ENCODE results near the gene BRD7.
A peak's percentile ranks its signal among the peaks of the same experiment; 100 is the strongest.

BRD7 gene

DNA sequence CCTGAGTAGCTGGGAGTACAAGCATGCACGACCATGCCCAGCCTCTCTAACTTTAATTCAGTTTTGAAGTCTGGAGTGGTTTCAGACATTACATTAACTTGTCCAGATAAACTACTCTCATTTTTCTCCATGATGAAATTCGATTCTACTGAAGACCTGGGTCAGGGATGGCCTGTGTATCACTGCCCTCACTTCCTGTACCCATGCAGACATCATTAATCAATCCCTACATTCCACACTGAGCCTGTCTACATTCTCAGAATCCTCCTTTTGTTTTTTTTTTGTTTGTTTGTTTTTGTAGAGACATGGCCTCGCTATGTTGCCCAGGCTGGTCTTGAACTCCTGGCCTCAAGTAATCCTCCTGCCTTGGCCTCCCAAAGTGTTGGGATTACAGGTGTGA is 79.9 kb downstream of the BRD7 start:
- DNase-seq = no peak

DNA sequence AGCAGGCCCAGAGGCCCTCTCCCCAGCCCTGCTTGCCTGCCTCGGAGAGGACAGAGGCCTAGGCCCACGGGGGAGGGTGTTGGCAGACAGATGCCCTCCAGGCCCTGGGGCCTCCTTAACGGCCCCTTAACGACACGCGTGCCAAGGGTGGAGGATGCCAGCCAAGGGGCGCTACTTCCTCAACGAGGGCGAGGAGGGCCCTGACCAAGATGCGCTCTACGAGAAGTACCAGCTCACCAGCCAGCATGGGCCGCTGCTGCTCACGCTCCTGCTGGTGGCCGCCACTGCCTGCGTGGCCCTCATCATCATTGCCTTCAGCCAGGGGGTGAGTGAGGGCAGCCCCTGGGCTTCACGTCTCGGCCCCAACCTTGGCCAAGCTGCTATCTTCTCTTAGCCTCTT is 80.8 kb downstream of the BRD7 start:
- no peak for DNase-seq

DNA sequence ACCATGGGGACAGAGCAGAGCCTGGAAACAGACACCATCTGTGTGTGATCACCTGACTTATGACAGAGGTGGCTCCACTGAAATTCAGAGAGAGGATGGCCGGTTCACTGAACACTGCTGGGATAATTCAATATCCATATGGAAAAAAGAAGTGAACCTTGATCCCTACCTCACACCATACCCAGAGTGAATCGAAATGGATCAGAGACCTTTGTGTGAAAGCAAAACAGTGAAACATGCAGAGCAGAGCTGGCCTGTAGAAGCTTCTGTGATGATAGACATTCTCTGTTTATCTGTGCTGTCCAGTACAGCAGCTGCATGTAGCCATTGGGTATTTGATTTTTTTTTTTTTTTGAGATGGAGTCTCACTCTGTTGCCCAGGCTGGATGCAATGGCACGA is 82.1 kb downstream of the BRD7 start:
- no peak for DNase-seq

DNA sequence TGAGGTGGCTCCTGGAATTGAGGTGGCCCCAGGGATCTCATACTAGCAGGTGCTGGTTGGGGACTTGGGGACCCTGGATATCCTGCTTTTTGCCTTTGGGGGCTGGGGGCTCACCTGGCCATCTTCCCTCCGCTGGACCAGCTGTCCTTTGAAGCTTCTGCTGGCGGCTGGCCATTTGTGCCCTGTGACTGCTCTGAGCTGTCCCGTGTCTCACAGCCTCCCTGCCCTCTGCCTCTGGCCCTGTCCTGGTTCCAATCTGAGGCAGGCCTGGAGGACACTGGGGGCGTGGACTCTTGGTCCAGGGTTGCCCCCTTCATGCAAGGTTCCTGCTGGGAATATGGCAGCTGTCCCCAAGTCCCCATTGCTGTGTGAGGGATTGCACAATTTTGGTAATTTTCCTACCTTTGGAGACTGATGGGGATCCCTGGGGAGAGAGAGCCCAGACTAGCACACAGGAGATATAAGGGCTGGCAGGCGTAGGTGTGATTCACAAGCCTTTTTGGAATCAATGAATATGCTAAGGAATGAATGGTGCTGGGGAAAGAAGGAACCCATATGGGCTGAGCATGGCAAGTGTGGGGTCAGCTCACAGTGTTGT is 83.3 kb downstream of the BRD7 start:
- no peak for DNase-seq

DNA sequence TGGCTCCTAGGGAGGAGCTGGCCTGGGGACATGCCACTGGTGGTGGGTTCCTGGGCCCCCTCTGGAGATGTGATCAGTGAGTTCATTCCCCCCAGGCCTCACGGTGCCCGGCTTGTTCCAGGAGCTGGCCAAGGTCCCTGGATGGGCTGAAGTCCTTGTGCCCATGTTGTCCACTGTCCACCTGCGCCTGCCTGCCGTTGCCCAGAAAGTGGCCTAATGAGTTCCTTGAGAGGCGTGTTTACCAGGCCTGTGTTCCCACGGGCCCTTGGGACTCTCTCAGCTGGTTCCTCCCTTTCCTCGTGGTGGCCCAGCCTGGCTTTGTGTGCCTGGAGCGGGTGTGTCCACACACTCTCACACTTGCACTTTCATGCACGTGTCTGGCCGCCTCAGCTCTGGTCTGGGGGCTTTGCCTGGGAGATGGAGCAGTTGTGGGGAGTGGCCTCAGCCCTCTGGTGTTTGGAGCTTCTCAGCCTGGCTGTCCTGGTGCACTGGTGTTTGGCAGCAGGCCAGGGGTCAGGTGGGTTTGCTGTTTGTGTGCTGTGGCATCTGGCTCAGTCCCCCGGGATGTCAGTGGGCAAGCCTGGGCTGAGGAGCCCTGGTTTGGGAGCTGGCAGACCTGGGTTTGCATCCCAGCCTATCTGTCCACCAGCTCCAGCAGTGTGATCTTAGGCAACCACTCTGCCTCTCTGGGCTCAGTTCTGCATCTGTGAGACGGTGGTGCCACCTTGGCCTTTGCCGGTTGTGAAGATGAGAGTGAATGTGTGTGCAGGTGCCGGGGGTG is 84.5 kb downstream of the BRD7 start:
- peak; percentile 49 for DNase-seq

DNA sequence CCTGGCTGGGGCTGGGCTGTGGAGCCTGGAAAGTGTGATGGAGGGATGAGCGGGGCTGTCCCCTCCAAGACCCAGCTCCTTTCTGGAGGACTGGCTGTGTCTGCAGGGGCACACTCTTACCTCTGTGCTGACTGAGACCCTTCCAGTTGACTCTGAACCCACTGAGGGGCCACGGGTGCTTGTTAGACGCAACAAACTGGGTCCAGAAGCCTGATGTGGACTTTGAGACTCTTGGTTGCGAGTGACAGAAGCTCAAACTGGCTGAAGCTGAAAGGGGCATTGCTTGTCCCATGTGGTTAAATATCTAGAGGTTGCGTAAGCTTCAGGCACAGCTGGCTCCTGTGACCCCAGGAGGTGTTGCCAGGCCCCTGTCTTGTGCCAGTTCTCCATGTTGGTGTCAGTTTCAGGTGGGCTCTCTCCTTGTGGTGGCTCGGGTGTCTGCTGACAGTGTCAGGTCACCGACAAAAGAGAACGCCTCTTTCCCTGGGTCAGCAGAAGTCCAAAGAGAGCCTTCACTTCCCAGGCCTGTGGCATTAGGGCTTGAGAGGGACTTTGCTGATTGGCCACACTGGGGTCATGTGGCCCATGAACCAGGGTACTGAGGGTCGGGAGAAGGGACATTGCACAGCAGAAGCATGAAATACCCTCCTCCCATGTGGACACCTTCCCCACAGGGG is 85.7 kb downstream of the BRD7 start:
- DNase-seq = no peak

DNA sequence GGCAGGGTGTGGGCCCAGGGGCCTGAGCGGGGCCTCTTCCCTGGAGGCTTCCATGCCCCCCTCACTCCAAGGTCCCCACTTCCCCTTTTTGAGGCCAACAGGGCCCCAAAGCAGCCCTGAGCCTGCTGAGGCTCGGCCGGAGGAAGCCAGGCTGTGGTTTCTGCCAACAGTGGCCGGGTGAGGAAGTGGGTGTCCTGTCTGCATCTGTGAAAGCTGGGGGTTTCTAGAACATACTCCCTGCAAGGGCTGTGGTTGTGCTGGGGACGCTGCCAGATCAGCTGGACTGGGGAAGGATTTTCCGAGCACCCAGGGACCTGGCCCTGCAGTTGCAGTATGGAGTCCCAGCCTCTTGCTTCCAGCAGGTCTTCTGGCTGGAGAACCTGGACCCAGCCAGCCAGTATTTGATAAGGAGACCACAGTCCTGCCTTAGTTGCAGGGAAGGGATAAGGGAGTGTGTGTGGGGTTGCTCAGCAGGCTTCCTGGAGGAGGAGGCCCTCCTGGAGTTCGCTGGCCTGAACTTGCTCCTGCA is 86.7 kb downstream of the BRD7 start:
- peak; percentile 72 for DNase-seq

DNA sequence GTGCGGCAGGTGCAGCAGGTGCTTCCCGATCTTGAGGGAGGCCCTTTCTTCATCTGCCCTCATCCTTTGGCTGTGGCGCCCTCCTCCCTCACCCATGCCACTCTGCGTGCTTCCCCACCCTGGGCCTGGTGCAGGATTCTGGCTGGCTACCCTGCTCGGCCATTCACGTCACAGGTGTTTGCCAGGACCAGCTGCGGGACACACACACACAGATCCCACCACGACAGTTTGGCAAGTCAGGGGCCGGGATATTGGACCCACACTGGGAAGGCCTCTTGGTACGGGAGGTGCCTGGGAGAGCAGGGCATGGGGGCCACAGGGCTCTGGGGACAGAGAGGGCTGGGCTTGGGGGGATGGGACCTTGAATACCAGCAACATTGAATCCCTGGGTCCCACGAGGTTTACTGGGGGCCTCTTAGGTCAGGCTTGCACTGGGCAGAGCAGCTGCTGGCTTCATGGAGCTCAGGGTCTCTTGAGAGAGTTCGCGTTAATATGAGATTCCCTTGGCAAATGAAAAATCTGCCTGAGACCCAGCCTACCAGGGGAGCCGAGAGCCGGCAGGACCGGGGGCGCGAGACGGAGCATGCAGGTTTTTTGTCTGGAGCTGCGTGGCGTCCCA is 87.3 kb downstream of the BRD7 start:
- DNase-seq = no peak

DNA sequence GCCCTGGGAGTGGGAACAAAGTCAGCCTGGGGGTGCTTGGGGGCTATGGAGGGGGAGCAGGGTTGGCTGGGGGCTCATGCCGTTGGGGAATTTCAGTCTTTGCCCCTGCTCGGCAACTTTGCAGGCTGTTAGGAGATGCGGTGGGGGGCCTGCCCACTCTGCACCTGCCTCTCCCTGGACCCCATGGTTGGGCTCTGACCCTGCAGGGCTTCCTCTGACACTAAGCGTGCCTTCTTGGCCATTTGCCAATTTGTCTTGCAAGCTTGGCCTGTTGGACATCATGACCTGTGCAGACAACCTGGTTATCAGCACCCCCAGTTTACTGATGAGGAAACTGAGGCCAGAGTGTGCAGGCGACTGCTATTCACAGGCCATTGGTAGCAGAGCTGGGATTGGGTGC is 87.9 kb downstream of the BRD7 start:
- DNase-seq = no peak

DNA sequence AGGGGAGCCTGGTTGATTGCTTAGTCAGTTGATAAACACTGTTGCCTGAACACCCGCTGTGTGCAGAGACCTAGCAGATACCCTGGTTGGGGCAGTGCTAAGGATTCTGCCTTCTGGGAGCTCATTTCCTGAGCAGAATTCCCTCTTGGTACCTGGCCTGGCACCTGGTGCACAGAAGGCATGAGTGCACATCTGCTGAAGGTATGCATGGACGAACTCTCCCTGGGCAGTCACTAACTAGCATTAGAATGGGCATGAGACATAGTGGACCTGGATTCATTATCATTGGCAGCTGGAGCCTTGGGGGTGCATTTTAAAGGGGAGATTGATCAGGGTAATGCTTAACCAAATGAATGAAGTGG is 89.3 kb downstream of the BRD7 start:
- DNase-seq = no peak

DNA sequence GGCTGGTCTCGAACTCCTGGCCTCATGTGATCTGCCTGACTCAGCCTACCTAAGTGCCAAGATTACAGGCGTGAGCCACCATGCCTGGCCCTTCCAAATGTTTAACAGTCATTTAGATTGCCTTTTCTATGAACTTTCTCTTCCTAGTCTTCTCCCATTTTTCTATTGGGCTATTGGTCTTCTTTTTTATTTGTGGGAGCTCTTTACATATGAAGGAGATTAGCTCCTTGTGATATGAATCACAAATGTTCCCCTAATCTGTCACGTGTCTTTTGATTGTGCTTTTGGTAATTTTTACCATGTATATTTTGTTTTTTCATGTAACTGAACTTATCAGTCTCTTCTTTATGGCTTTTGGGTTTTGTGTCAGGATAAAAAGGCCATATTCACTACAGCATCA is 90.5 kb downstream of the BRD7 start:
- no peak for DNase-seq

DNA sequence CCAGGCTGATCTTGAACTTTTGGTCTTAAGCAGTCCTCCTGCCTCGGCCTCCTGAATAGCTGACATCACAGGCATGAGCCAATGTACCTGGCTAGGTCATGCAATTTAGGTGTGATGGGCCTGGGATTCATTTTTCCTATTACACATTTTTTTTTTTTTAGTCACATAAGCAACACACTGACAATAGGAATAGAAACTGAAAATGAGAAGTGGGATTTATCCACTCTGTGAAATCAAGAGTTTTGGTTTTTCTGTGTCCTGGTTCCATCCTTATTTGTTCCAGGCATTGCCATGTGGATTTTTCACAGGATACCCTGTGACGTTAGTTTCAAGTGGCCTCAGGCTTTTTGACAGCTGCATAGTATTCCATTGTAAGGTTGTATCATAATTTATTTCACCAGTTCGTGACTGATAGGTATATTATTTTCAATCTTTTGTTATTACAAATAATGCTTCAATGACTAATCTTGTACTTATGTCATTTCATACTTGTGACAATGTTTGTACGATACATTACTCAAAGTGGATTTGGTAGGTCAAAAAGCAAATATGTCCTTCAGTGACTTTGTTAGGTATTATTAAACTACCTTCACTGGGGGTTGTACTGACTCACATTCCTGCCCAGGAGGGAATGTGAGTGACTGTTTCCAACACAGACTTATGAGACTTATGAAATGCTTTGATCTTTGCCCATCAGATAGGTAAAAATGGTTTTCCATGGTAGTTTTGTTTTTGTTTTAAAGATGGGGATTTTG is 91.8 kb downstream of the BRD7 start:
- DNase-seq = peak; percentile 28

DNA sequence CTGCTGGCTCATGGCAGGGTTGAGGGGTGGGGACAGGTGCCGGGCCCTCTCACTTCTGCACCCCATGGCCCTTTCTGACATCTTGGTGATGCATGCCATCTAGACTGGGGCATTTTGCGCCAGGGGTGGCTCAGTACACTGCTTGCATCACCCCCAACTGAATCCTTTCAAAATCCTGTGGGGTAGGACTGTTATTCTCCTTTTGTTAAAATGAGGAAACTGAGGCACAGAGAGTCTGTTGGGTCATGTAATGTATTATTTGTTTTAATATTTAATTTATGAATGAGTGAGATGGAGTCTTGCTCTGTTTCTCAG is 92.5 kb downstream of the BRD7 start:
- DNase-seq = peak; percentile 8

DNA sequence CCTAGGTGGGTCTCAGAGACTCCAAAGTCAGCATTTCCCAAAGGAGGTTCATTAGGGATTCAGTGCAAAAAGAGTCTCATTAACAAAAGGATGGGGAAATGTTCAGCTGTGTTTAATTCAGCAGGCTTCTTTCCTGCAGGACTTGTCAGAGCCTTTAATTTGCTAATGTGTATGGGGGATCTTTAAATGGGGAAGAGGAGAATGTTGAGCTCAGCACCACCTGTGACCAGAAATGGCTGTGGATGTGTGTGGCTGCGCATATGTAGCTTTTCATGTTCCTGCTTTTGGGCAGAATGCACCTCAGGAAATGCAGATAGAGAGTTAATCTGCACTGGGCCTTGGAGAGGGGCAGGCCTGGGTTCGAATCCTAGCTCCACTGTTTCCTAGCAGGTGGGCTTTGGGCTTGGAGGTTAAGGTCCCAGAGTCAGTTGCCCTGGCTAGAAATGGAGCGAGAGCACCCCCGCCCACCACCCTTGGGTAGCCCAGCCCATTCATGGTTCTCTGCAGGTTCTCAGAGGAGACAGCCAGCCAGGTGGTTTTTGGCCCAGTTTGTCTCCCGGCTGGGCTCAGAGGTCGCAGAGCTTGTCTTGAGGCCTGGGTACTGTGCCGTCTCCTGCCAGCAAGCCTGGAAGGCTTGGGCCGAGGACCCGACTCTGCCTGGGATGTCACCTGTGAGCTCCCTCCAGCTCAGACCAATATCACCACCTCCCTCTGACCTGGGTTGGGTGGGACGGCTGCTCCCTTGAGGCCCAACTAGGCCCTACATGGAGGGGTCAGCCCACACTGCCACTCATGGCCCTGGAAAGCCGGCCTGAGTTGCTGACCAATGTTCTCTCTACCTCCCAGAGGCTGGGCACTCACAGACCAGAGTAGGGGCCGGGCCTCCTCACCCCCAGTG is 93.1 kb downstream of the BRD7 start:
- DNase-seq = peak; percentile 9

DNA sequence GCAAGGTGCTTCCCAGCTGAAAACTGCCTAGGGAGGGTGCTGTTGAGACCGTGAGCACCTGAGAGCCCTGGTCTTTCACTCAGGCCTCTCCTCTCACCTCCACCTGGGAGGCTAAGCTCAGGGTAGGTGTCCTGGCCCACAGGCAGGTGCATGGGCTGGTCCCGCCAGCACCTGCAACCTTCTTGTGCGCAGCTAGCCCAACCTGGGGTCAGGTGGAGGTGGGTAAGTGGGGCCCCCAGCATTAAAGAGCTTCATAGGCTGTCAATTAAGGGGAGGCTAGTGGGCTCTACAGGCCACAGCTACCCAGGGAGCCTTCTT is 93.7 kb downstream of the BRD7 start:
- peak; percentile 17 for DNase-seq

DNA sequence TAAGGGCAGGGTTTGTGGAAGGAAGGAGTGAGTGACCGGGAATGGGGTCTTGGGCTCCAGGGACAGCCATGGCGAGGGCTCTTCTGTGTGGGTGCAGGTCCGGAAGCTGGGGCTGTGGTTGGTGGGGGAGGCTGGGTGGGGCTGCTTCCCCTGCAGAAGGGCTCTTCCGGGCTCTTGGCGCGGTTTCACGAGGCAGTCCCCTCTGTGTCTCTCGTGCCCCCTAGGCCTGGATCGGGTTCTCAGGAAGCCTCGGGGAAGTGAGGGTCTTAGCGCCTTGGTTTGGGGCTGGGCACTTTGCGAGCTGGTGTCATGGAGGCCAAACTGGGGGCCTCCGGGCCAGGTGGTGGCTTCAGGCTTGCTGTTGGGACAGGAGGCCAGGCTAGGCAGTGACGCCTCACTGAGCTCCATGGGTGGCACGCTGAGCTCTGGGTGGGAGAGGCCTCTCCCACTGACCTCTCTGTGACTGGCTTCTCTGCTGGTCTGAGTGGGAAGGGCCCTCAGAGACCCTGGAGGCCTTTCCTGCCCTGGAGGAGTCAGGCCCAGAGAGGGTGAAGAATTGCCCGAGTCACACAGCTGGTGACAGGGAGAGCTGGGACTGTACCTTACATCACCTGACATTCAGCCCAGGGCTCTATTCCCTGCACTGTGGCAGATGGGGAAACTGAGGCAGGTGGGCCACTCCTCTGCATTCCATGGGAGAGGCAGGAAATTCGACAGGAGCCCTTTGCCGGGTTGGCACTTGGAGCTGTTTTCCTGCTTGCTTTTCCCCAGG is 94.3 kb downstream of the BRD7 start:
- peak; percentile 81 for DNase-seq

DNA sequence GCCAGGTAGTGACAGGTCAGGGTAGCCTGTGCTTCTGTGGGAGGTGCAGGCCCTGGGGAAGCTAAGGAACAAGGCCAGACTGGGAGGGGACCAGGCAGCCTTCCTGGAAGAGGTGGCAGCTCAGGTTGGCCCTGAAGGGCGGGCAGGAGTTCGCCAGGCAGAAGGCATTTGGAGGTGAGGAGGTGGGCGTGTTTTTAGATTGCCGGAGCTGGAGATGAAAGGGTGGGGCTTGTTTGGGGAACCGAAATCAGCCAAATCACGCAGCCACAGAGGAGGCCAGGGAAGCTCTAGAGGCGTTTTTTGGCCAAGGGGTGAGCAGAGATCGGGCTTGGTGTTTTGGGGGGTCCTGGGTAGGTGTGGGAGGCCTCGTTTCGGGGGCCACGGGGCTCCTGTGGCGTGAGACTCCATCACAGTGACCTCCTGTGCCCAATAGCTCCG is 94.9 kb downstream of the BRD7 start:
- DNase-seq = peak; percentile 59

DNA sequence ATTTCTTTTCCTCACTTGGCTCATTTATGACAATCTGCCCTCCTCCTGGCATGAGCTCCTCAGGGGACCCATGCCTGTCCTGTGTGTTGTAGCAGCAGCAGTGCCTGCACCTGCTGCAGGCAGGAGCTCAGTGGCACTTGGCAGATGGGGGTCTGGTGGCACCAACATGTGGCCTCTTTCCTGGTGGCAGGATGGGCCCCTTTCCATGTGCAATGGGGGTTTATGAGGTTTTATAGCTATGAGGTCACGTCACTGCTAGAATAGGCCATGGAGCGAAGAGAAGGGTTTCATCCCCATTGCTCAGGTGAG is 95.5 kb downstream of the BRD7 start:
- peak; percentile 8 for DNase-seq

DNA sequence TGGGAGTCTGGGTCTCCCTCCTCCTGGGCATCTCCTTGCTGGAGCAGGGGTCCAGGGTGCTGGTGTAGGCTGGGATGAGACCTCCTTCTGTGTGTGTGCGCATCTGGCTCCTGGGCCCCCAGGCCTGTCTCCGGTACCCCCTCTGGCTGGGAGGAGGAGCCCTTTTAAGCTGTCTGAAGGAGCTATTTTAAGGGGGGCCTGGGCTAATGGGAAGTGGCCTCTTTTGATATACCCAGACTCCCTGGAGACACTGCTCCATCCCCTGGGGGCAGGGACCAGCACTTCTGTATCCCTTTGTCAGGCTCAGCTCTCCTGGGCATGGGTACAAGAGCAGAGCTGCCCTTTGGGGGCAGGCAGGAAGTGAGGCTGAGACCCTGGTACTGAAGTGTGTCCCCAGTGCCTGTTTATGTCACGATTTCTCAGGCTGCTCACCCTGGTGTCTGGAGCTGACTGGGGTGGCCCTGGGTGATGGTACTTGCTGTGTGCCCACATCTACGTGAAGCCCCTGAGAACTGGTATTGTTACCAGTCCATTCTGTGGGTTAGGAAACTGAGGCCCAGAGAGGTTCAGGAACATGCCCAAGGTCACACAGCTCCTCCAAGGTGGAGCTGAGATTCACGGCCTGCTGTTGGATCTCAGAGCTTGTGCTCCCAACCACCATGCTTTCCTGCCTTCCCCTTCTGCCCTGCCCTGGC is 96.0 kb downstream of the BRD7 start:
- DNase-seq = peak; percentile 10

DNA sequence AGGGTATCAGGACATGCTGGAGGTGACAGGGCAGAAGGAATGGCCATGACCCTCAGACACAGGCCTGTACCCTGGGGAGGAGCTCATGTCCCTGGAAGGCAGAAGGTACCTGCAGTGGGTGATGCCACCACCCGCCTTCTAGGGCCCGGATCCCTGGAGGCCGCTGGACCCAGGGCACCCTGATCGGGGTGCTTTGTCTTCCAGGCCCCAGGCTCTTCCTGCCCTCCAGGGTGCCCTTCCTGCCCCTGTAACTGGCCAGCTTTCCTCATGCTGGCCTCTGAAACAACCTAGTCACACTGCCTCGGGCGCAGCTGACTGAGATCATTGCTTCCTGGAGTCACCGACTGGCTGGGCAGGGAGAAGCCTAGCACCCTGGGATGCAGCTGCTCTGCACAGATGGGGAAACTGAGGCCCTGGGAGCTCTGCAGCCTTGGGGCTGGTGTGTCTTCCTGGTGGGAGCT is 96.6 kb downstream of the BRD7 start:
- peak; percentile 33 for DNase-seq
